HepG2 (cell line): ENCODE data around the gene ZFPM1. TPM values are rescaled to one million over a fixed set of nuclear protein-coding genes. Genes with fewer than 3 reads are reported as not detected.

ENCODE experiments used
- ARNT2 ChIP-seq: sonication (generic); formaldehyde crosslinking; IDR thresholded peaks from 2 replicates; pipeline ENCODE4 v1.8.0; 2022; ENCODE audit warnings: mild to moderate bottlenecking, low read depth, missing genetic modification reagents, moderate library complexity
- CREB1 ChIP-seq, 2 experiments: fragments of 450-650 bp in 1 of 2; IDR thresholded peaks; 2 replicates each; pipeline ENCODE4 v1.6.1; 2016 to 2017; ENCODE audit warnings: control low read depth in 1 of 2, mild to moderate bottlenecking in 1 of 2, missing compliant biosample characterization in 1 of 2, missing genetic modification characterization in 1 of 2
- FOXJ3 ChIP-seq: sonication (generic); formaldehyde crosslinking; IDR thresholded peaks from 2 replicates; pipeline ENCODE4 v1.4.0; 2020; ENCODE audit warnings: missing genetic modification reagents, mild to moderate bottlenecking, borderline replicate concordance
- HOXA5 ChIP-seq: sonication (generic); formaldehyde crosslinking; IDR thresholded peaks from 2 replicates; pipeline ENCODE4 v1.4.0; 2020; ENCODE audit warnings: missing genetic modification reagents
- KAT2B ChIP-seq: fragments of 150-350 bp; IDR thresholded peaks from 2 replicates; pipeline ENCODE4 v1.6.1; 2014; ENCODE audit warnings: low read depth, low read length, borderline replicate concordance
- KAT7 ChIP-seq: IDR thresholded peaks from 2 replicates; pipeline ENCODE4 v1.6.1; 2018; ENCODE audit warnings: borderline replicate concordance, missing compliant biosample characterization
- KDM5B ChIP-seq: sonication (generic); formaldehyde crosslinking; IDR thresholded peaks from 2 replicates; pipeline ENCODE4 v1.4.0; 2020; ENCODE audit warnings: missing genetic modification reagents, mild to moderate bottlenecking, borderline replicate concordance
- MED13 ChIP-seq: sonication (generic); formaldehyde crosslinking; IDR thresholded peaks from 2 replicates; pipeline ENCODE4 v1.5.0; 2020; ENCODE audit warnings: missing genetic modification reagents
- MIER3 ChIP-seq: IDR thresholded peaks from 2 replicates; pipeline ENCODE4 v1.6.1; 2016; ENCODE audit warnings: missing compliant biosample characterization, borderline replicate concordance
- NCOA1 ChIP-seq: sonication (generic); formaldehyde crosslinking; IDR thresholded peaks from 2 replicates; pipeline ENCODE4 v1.9.0; 2021; ENCODE audit warnings: missing genetic modification reagents
- NFATC3 ChIP-seq: sonication (generic); formaldehyde crosslinking; IDR thresholded peaks from 2 replicates; pipeline ENCODE4 v1.5.1; 2020; ENCODE audit warnings: mild to moderate bottlenecking, missing genetic modification reagents
- NFIC ChIP-seq: IDR thresholded peaks from 2 replicates; pipeline ENCODE4 v1.6.1; 2012; ENCODE audit warnings: mild to moderate bottlenecking, low read length, inconsistent platforms
- NR2C2 ChIP-seq: sonication (generic); formaldehyde crosslinking; IDR thresholded peaks from 2 replicates; pipeline ENCODE4 v1.4.0; 2020; ENCODE audit warnings: missing genetic modification reagents, mild to moderate bottlenecking, moderate library complexity, borderline replicate concordance
- RAD51 ChIP-seq: fragments of 450-650 bp; IDR thresholded peaks from 2 replicates; pipeline ENCODE4 v1.6.1; 2016; ENCODE audit warnings: borderline replicate concordance
- RFXAP ChIP-seq: sonication (generic); formaldehyde crosslinking; IDR thresholded peaks from 2 replicates; pipeline ENCODE4 v1.4.0; 2020; ENCODE audit warnings: missing genetic modification reagents, borderline replicate concordance
- SP1 ChIP-seq, 2 experiments: fragments of 450-650 bp in 1 of 2; sonication (generic) in 1 of 2; formaldehyde crosslinking in 1 of 2; IDR thresholded peaks; 2 replicates each; pipeline versions ENCODE4 v1.4.0 to v1.6.1; 2016 to 2020; ENCODE audit warnings: missing genetic modification reagents in 1 of 2
- SP4 ChIP-seq: sonication (generic); formaldehyde crosslinking; IDR thresholded peaks from 2 replicates; pipeline ENCODE4 v1.8.1; 2023; ENCODE audit warnings: mild to moderate bottlenecking, missing genetic modification reagents
- TAF1 ChIP-seq: sonication (generic); formaldehyde crosslinking; IDR thresholded peaks from 2 replicates; pipeline ENCODE4 v1.4.0; 2020; ENCODE audit warnings: missing genetic modification reagents
- ZNF205 ChIP-seq: IDR thresholded peaks from 2 replicates; pipeline ENCODE4 v1.6.1; 2018; ENCODE audit warnings: missing biosample characterization, missing genetic modification reagents
- ZNF207 ChIP-seq: fragments of 450-650 bp; IDR thresholded peaks from 2 replicates; pipeline ENCODE4 v1.6.1; 2016; ENCODE audit warnings: antibody characterized with exemption, borderline replicate concordance
- ZNF343 ChIP-seq: sonication (generic); formaldehyde crosslinking; IDR thresholded peaks from 2 replicates; pipeline ENCODE4 v1.4.0; 2020; ENCODE audit warnings: mild to moderate bottlenecking, missing genetic modification reagents
- ZNF501 ChIP-seq: sonication (generic); formaldehyde crosslinking; IDR thresholded peaks from 2 replicates; pipeline ENCODE4 v1.5.1; 2020; ENCODE audit warnings: mild to moderate bottlenecking, moderate library complexity, missing genetic modification reagents
- ZNF562 ChIP-seq: sonication (generic); formaldehyde crosslinking; IDR thresholded peaks from 2 replicates; pipeline ENCODE4 v1.8.0; 2022; ENCODE audit warnings: missing genetic modification reagents, borderline replicate concordance
- ZNF776 ChIP-seq: sonication (generic); formaldehyde crosslinking; IDR thresholded peaks from 2 replicates; pipeline ENCODE4 v1.4.0; 2020; ENCODE audit warnings: mild to moderate bottlenecking, missing genetic modification reagents
- ZSCAN20 ChIP-seq: sonication (generic); formaldehyde crosslinking; IDR thresholded peaks from 2 replicates; pipeline ENCODE4 v1.4.0; 2020; ENCODE audit warnings: missing genetic modification reagents, mild to moderate bottlenecking, borderline replicate concordance
- ZSCAN21 ChIP-seq: sonication (generic); formaldehyde crosslinking; IDR thresholded peaks from 2 replicates; pipeline ENCODE4 v1.8.0; 2022; ENCODE audit warnings: mild to moderate bottlenecking, missing genetic modification reagents, moderate library complexity, borderline replicate concordance
- ZZZ3 ChIP-seq: sonication (generic); formaldehyde crosslinking; IDR thresholded peaks from 2 replicates; pipeline ENCODE4 v1.4.0; 2020; ENCODE audit warnings: missing genetic modification reagents, mild to moderate bottlenecking, borderline replicate concordance
- polyA plus RNA-seq, 8 experiments: library from polyadenylated mRNA; depleted of rRNA in 3 of 8; stranded (reverse) in 7 of 8; unstranded in 1 of 8; fragments of >200 nt; fragmentation: Illumina TruSeq in 4 of 8; extraction: Trizol in 4 of 8; gene quantifications; 2 replicates each; pipeline versions ENCODE4 v1.2.1 to v1.2.3, GENCODE V29; 2011 to 2016; ENCODE audit warnings: low read depth in 4 of 8, missing spikeins in 1 of 8, mixed read lengths in 1 of 8; ENCODE audit not compliant: insufficient read depth in 1 of 8
- total RNA-seq, 5 experiments: library from RNA; depleted of rRNA; stranded (reverse); fragments of >200 nt; fragmentation: Illumina TruSeq; extraction: Trizol; gene quantifications; 2 replicates each; pipeline ENCODE4 v1.2.3, GENCODE V29; 2016; ENCODE audit warnings: low read depth in 1 of 5
- TF ChIP-seq, protein P1 (sequence below): sonication (generic); formaldehyde crosslinking; IDR thresholded peaks from 2 replicates; pipeline ENCODE4 v1.4.0; 2020; ENCODE audit warnings: missing genetic modification reagents
- TF ChIP-seq, protein P2 (sequence below): sonication (generic); formaldehyde crosslinking; IDR thresholded peaks from 2 replicates; pipeline ENCODE4 v1.8.1; 2022; ENCODE audit warnings: mild to moderate bottlenecking, missing genetic modification reagents

ZFPM1 gene
- total and polyA plus RNA-seq, 2 of the 13 experiments (the other 11 are each of a cell fraction or from before 2014, with no cell fraction given) = 1.3 to 3.8 TPM

DNA sequence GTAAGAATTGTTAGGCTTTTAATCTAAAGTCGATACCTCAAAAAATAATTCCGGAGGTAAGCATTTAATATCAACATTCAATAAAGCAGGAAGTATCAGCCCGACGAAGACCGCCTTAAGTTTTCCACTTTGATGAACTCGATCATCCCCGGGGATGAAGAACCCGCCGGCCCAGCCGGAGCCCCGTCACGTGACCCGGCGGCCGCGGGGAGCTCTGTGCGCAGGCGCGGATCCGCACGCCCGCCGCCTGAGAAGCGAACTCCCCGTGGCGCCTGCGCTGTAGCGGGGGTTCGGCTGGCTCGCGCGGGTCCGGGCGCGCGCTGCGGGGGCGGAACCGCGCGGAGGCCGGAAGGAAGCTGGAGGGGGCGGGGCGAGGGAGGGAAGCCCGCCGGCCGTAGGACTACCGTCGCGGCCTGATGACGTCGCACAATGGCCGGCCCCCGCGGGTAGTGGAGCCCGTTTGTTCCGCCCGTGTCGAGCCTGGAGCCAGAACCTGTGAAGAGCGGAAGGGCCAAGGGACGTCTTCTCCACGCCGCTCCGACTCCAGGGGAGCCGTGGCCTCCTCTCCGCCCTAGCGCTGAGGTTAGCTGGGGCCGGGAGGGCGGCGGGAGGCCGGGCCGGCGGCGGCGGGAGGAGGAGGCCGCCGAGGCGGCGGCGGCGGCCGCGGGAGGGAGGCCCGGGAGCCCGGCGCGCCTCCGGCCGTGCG lies 117.1 kb downstream of the ZFPM1 start, which contains the start of gene ZC3H18 (continued):
- peak; percentile 83; the same call in 1 of the 2 replicates for TF ChIP-seq RFXAP
- TF ChIP-seq ZSCAN21 (CRISPR knock-in tag) = no peak; the same call in 1 of the 2 replicates
- peak; percentile 79 for TF ChIP-seq NR2C2 (CRISPR knock-in tag)
- no peak for TF ChIP-seq ZNF207
- TF ChIP-seq CREB1 (IDR thresholded peaks at IDR 0.05) = peak; percentile 97
- peak; percentile 95 for TF ChIP-seq CREB1 (CRISPR knock-in tag; IDR thresholded peaks at IDR 0.05)
- peak; percentile 72; the same call in 1 of the 2 replicates for TF ChIP-seq ZZZ3 (CRISPR knock-in tag)
- no peak for TF ChIP-seq ZNF562 (CRISPR knock-in tag)
- peak; percentile 78; the same call in 1 of the 2 replicates for TF ChIP-seq ZNF343 (CRISPR knock-in tag)
- TF ChIP-seq FOXJ3 (CRISPR knock-in tag) = no peak
- TF ChIP-seq TAF1 (CRISPR knock-in tag) = peak; percentile 81
- TF ChIP-seq MIER3 (CRISPR knock-in tag) = no peak; the same call in 1 of the 2 replicates
- TF ChIP-seq KAT2B = no peak
- TF ChIP-seq NFIC = no peak
- TF ChIP-seq ZNF205 (CRISPR knock-in tag) = peak; percentile 20; the same call in 1 of the 2 replicates
- no peak for TF ChIP-seq SP1 (IDR thresholded peaks at IDR 0.05)
- TF ChIP-seq SP1 (CRISPR knock-in tag; IDR thresholded peaks at IDR 0.05) = peak; percentile 95
- TF ChIP-seq RAD51 = peak; percentile 96
- no peak; the same call in 1 of the 2 replicates for TF ChIP-seq ZSCAN20 (CRISPR knock-in tag)
- no peak for TF ChIP-seq NCOA1 (CRISPR knock-in tag)
- TF ChIP-seq KDM5B (CRISPR knock-in tag) = peak; percentile 64; the same call in 1 of the 2 replicates
- 0 out of 2 replicates have a peak, but pooled peaks have one; percentile 66 for TF ChIP-seq ZNF501 (CRISPR knock-in tag)
- no peak for TF ChIP-seq NFATC3 (CRISPR knock-in tag)
- TF ChIP-seq SP4 = peak; percentile 97
- TF ChIP-seq, protein P1, sequence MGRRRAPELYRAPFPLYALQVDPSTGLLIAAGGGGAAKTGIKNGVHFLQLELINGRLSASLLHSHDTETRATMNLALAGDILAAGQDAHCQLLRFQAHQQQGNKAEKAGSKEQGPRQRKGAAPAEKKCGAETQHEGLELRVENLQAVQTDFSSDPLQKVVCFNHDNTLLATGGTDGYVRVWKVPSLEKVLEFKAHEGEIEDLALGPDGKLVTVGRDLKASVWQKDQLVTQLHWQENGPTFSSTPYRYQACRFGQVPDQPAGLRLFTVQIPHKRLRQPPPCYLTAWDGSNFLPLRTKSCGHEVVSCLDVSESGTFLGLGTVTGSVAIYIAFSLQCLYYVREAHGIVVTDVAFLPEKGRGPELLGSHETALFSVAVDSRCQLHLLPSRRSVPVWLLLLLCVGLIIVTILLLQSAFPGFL (CRISPR knock-in tag) = no peak
- TF ChIP-seq HOXA5 (CRISPR knock-in tag) = peak; percentile 78
- TF ChIP-seq KAT7 (CRISPR knock-in tag) = peak; percentile 68; the same call in 1 of the 2 replicates
- TF ChIP-seq MED13 (CRISPR knock-in tag) = peak; percentile 71; the same call in 1 of the 2 replicates
- TF ChIP-seq, protein P2, sequence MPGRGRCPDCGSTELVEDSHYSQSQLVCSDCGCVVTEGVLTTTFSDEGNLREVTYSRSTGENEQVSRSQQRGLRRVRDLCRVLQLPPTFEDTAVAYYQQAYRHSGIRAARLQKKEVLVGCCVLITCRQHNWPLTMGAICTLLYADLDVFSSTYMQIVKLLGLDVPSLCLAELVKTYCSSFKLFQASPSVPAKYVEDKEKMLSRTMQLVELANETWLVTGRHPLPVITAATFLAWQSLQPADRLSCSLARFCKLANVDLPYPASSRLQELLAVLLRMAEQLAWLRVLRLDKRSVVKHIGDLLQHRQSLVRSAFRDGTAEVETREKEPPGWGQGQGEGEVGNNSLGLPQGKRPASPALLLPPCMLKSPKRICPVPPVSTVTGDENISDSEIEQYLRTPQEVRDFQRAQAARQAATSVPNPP (CRISPR knock-in tag) = no peak
- peak; percentile 57; the same call in 1 of the 2 replicates for TF ChIP-seq ARNT2 (CRISPR knock-in tag)
- peak; percentile 54 for TF ChIP-seq ZNF776
